NCI-H2029 treated with DMSO at 0.1 percent for 48 hours (cell line): ENCODE measurements around the gene DOCK2.

Experiments used
- DNase-seq: peaks from one replicate; lab custom pipeline; 2025; lab: John Stamatoyannopoulos, UW

DOCK2 gene

GRCh38 chr5:170132269-170132975 is 495.3 kb downstream of the DOCK2 start:
- no peak for DNase-seq
